ENCODE data around the gene OTOGL.

OTOGL gene, protein sequence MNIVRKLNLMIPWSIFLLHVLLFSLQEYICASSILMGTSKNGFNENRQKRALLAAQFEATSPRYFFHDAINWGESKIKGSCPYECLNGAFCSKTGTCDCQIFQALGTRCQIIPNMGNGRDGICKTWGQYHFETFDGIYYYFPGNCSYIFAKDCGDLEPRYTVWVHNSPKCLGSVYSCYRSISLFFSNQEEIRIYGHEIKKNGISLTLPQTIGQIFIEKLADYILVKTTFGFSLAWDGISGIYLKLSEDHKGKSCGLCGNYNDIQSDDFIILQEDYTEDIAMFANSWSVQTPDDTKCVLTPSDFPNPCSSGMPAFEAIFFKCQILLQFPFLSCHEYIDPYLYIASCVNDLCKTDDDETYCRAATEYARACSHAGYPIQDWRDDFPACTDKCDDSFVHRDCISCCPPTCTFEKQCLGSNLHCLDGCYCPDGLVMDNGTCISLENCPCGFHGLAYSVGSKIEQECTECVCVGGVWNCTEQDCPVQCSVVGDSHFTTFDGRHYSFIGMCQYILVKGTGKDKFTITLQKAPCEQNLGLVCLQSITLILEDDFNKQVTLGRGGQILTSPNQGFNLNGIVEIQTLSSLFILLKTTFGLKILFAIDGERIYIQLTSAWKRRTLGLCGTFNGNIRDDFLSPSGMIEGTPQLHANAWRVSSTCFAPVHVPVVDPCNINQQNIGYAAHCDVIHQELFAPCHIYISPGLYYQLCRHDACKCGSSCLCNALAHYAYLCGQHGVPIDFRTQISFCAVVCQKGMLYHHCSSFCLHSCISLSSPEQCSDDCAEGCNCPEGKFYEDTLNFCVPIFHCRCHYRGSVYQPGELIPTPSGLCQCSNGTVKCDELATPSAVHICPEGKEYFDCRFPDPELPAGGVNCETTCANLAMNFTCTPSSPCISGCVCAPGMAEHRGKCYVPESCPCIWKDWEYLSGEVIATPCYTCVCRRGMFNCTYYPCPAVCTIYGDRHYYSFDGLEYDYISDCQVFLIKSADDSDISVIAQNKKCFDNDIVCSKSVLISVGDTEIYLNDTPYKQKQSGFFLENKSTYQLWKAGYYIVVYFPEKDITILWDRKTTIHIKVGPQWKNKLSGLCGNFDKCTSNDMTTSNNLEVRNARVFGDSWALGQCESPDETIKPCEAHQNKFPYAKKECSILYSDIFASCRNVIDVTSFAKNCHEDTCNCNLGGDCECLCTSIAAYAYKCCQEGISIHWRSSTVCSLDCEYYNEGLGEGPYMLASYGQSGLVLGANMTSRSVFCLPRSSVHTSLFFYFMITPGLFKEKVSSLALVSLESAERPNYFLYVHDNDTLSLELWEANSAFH (N-terminal part only)

DNA sequence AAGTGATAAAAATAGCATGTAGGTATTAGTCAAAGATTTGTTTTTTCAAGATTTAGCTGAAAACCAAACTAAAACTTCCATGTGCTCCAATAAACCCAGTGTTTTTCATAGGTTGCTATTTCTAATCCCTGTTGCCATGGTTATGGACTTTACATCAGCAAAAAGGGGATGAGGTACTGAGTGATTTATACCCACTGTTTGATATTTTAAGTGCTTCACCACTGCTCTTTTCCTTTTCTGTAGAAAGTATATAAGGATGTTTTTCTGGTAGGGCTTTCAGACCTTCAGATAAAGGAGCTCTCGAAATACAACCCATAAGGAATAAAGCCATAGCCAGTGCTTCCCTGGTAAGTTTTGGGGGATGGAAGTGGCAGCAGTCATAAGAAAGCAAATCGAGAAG, at the start of gene OTOGL:
Gene OTOGL (plus strand): TSS at position 279 of the 400 bp plus-strand sequence. CDS start 109,895 bp downstream, outside the sequence.
- DNase-seq (ENCODE audit: low read depth): no peak
- no peak within 1 kb of the TSS for H3K4me3 ChIP-seq (ENCODE audit: low read depth, low read length)
- TF ChIP-seq, protein P1, sequence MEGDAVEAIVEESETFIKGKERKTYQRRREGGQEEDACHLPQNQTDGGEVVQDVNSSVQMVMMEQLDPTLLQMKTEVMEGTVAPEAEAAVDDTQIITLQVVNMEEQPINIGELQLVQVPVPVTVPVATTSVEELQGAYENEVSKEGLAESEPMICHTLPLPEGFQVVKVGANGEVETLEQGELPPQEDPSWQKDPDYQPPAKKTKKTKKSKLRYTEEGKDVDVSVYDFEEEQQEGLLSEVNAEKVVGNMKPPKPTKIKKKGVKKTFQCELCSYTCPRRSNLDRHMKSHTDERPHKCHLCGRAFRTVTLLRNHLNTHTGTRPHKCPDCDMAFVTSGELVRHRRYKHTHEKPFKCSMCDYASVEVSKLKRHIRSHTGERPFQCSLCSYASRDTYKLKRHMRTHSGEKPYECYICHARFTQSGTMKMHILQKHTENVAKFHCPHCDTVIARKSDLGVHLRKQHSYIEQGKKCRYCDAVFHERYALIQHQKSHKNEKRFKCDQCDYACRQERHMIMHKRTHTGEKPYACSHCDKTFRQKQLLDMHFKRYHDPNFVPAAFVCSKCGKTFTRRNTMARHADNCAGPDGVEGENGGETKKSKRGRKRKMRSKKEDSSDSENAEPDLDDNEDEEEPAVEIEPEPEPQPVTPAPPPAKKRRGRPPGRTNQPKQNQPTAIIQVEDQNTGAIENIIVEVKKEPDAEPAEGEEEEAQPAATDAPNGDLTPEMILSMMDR (IDR thresholded peaks at IDR 0.05; ENCODE audit: insufficient read depth, low read depth, low read length, missing control alignments): no peak

DNA sequence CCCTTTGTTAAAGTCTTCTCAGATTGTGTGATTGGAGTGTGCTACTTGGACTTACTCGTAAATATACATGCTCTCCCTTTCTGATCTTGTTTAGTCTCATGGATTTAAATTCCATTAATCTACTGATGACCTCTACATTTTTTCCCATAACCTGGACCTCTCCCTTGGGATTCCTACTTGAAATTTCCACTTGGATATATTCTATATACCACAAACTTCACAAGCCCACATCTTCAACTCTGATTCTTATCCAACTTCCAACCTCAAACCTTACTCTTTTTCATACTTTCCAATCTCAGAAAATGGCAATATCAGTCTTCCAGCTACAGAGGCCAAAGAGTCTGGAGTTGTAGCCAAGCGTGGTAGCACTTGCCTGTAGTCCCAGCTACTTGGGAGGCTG, 49.1 kb upstream of the OTOGL start:
- no peak overlapping the region for H3K4me3 ChIP-seq (ENCODE audit: low read depth, low read length)
- no peak for DNase-seq (ENCODE audit: low read depth)
- TF ChIP-seq, protein P1 (IDR thresholded peaks at IDR 0.05; ENCODE audit: insufficient read depth, low read depth, low read length, missing control alignments): no peak

DNA sequence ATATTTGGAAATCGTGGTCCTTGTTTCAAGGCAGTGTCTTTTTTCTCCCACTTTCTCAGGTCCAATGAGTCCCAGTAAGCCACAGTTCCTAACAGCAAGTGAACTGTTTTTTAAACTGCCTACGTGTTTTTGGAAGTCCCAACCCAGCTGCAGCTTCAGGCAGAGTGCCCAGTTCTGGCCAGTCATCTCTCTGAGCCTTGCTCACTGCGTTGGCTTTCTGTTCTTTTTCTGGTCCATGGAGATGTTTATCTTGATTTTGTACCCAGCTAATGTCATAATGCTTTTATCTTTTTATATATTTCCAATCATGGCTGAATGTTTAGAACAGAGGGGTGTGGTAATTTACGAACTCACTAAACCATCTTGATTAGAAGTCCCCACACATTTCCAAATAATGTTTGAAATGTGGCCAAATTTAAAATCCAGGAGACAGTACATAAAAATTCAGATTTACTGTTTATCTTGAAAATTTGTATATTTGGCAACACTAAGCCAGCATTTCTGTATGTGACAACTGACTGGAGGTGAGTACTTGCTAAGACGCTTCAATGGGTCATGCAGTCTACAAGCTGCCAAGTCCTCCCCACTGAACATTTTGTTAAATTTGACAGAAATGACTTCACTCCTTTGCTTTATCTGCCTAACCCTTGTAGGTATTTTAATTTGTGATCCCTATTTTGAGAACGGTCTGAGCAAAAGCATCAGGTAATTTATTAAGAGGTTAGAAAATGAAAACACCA, 46.1 kb upstream of the OTOGL start:
- DNase-seq (ENCODE audit: low read depth): no peak
- no peak overlapping the region for H3K4me3 ChIP-seq (ENCODE audit: low read depth, low read length)
- TF ChIP-seq, protein P1 (IDR thresholded peaks at IDR 0.05; ENCODE audit: insufficient read depth, low read depth, low read length, missing control alignments): no peak

DNA sequence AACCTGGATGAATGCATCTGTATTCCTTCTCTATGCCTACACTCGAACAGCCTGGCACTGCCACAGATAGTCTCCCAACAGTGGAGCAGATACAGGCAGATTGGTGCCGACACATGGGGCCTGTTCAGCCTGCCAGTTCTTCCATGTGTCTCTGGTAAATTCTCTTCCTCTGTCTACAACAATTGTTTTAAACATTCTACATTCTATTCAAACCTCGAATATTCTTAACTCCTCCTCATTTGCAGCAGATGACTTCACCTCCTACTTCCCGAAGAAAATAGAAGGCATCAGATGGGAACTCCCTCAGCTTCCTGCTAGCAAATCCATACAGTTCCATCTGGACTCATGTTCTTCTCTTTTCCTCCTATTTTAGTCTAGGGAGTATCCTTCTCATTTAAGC, 43.1 kb upstream of the OTOGL start:
- DNase-seq (ENCODE audit: low read depth): no peak
- no peak overlapping the region for H3K4me3 ChIP-seq (ENCODE audit: low read depth, low read length)
- TF ChIP-seq, protein P1 (IDR thresholded peaks at IDR 0.05; ENCODE audit: insufficient read depth, low read depth, low read length, missing control alignments): no peak

DNA sequence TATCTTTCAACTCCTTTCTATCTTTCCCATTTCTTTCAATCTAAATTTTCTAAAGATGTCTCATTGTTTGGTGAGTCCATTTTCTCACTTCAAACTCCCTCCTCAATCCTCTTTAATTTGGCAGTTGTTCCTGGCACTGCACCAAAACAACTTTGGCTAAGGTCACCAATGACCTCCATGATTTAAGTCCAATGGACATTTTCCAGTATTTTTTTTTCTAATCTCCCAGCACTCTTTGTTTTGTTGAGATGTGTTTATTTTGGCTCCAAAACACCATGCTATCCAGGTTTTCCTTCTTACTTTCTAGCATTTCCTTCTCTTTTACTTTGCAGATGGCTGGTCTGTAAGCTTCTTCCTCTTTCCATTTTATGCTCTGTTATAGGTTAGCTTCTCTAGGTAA, 42.5 kb upstream of the OTOGL start:
- TF ChIP-seq, protein P1 (IDR thresholded peaks at IDR 0.05; ENCODE audit: insufficient read depth, low read depth, low read length, missing control alignments): no peak
- H3K4me3 ChIP-seq (ENCODE audit: low read depth, low read length): no peak overlapping the region
- no peak for DNase-seq (ENCODE audit: low read depth)

DNA sequence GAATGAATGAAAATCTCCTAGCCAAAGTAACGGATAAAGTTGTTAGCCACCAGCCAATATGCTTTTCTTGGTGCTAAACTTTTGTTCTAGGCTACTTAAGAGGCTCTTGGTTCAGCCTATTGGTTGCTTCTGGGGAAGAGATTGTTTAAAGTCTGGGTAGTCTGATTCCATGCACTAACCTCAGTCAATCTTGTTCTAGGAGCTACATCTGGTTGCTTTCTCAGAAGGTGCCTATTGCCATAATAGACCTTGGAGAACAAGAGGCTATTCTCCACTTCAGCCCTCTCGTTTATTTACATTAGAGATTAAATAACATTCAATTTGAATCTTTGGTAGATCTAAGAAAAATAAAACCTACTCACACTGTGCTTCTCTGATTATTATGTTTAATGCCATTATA, 40.8 kb upstream of the OTOGL start:
- TF ChIP-seq, protein P1 (IDR thresholded peaks at IDR 0.05; ENCODE audit: insufficient read depth, low read depth, low read length, missing control alignments): no peak
- no peak for DNase-seq (ENCODE audit: low read depth)
- no peak overlapping the region for H3K4me3 ChIP-seq (ENCODE audit: low read depth, low read length)
